OCI-LY1 (cell line): Measurements from ENCODE around the gene HPS3.

Experiments used
- H2AFZ ChIP-seq: fragments of 200-600 bp; sonication (generic), shearing (Covaris generic); 2 replicates; pipeline ENCODE4 v1.6.0; 2014; ENCODE audit warnings: antibody characterized with exemption, mild to moderate bottlenecking, low read length
- H3F3A ChIP-seq: fragments of 200-600 bp; sonication (generic), shearing (Covaris generic); 2 replicates; pipeline ENCODE4 v1.6.0; 2014; ENCODE audit warnings: mild to moderate bottlenecking, antibody characterized with exemption, low read length, moderate library complexity; ENCODE audit not compliant: insufficient read depth
- H3K27ac ChIP-seq: fragments of 200-600 bp; sonication (generic); 2 replicates; pipeline ENCODE4 v1.5.1; 2014; ENCODE audit warnings: low read length, mixed run types, mild to moderate bottlenecking, low read depth; ENCODE audit not compliant: poor library complexity, severe bottlenecking
- H3K27me3 ChIP-seq: fragments of 200-600 bp; sonication (generic); 2 replicates; pipeline ENCODE4 v1.6.0; 2014; ENCODE audit warnings: antibody characterized with exemption, mild to moderate bottlenecking, low read length, moderate library complexity; ENCODE audit not compliant: insufficient read depth
- H3K36me3 ChIP-seq: fragments of 200-600 bp; sonication (generic); 2 replicates; pipeline ENCODE4 v1.6.1; 2014; ENCODE audit warnings: mild to moderate bottlenecking, antibody characterized with exemption, low read length, moderate library complexity, mixed read lengths; ENCODE audit not compliant: insufficient read depth
- H3K4me1 ChIP-seq: fragments of 200-600 bp; sonication (generic); 2 replicates; pipeline ENCODE4 v1.5.1; 2014; ENCODE audit warnings: mild to moderate bottlenecking, low read length, moderate library complexity; ENCODE audit not compliant: insufficient read depth, severe bottlenecking
- H3K4me2 ChIP-seq: fragments of 200-600 bp; sonication (generic), shearing (Covaris generic); 2 replicates; pipeline ENCODE4 v1.6.1; 2014; ENCODE audit warnings: low read length
- H3K4me3 ChIP-seq: fragments of 200-600 bp; sonication (generic); 2 replicates; pipeline ENCODE4 v1.5.1; 2014; ENCODE audit warnings: low read length, low read depth, mild to moderate bottlenecking, mixed read lengths; ENCODE audit not compliant: poor library complexity, severe bottlenecking
- H3K79me2 ChIP-seq: fragments of 200-600 bp; shearing (Covaris generic); 2 replicates; pipeline ENCODE4 v1.6.1; 2016; ENCODE audit warnings: mixed run types, low read length, mixed read lengths; ENCODE audit not compliant: insufficient read depth
- H3K9ac ChIP-seq: fragments of 200-600 bp; sonication (generic), shearing (Covaris generic); 2 replicates; pipeline ENCODE4 v1.6.1; 2014; ENCODE audit warnings: mild to moderate bottlenecking, low read length, mixed read lengths
- H3K9me2 ChIP-seq: fragments of 200-600 bp; sonication (generic), shearing (Covaris generic); 2 replicates; pipeline ENCODE4 v1.6.1; 2014; ENCODE audit warnings: low read depth, mild to moderate bottlenecking, low read length, mixed read lengths
- H3K9me3 ChIP-seq: fragments of 200-600 bp; shearing (Covaris generic); 2 replicates; pipeline ENCODE4 v1.6.1; 2014; ENCODE audit warnings: low read length, mixed read lengths
- H4K20me1 ChIP-seq: fragments of 200-600 bp; sonication (generic), shearing (Covaris generic); 2 replicates; pipeline ENCODE4 v1.6.0; 2016; ENCODE audit warnings: mild to moderate bottlenecking, low read length; ENCODE audit not compliant: insufficient read depth
- CTCF ChIP-seq: fragments of 200-600 bp; sonication (generic), shearing (Covaris generic); IDR thresholded peaks from 2 replicates; pipeline ENCODE4 v1.5.1; 2017; ENCODE audit warnings: mild to moderate bottlenecking, antibody characterized with exemption, low read length, moderate library complexity, mixed read lengths
- EZH2 ChIP-seq: fragments of 200-600 bp; sonication (generic), shearing (Covaris generic); IDR thresholded peaks from 2 replicates; pipeline ENCODE4 v1.8.0; 2017; ENCODE audit warnings: borderline replicate concordance, mixed run types, mild to moderate bottlenecking, antibody characterized with exemption, low read length, moderate library complexity, mixed read lengths

HPS3 gene

GRCh38 chr3:149209431-149209830, 80.0 kb downstream of the HPS3 start:
- H3K9me2 ChIP-seq: no peaks in the 10 kb centered on the region
- TF ChIP-seq CTCF: no peak
- no peak for TF ChIP-seq EZH2
- H3K36me3 ChIP-seq: no peaks in the 10 kb centered on the region
- no peaks in the 10 kb centered on the region for H4K20me1 ChIP-seq
- H3K4me2 ChIP-seq: no peak overlapping the region
- no peak overlapping the region for H3K9ac ChIP-seq
- no peaks in the 10 kb centered on the region for H3K27me3 ChIP-seq
- H3K4me3 ChIP-seq: no peak overlapping the region
- no peaks in the 10 kb centered on the region for H3F3A ChIP-seq
- no peaks in the 10 kb centered on the region for H3K4me1 ChIP-seq
- H3K27ac ChIP-seq: no peak overlapping the region
- H3K79me2 ChIP-seq: no peaks in the 10 kb centered on the region
- H2AFZ ChIP-seq: no peak overlapping the region
- H3K9me3 ChIP-seq: no peaks in the 10 kb centered on the region

GRCh38 chr3:149212386-149212785, 82.9 kb downstream of the HPS3 start:
- Histone ChIP-seq H3K79me2 (no peaks in the 10 kb centered on the region), H3F3A (no peaks in the 10 kb centered on the region), H3K4me2 (no peak overlapping the region), H3K27ac (no peak overlapping the region), H3K9me2 (no peaks in the 10 kb centered on the region), H3K9ac (no peak overlapping the region), H4K20me1 (no peaks in the 10 kb centered on the region), H3K27me3 (no peaks in the 10 kb centered on the region), H3K9me3 (no peaks in the 10 kb centered on the region), H3K36me3 (no peaks in the 10 kb centered on the region), H3K4me3 (no peak overlapping the region), H2AFZ (no peak overlapping the region), H3K4me1 (no peaks in the 10 kb centered on the region)
- TF ChIP-seq EZH2: no peak
- TF ChIP-seq CTCF: no peak

- Histone ChIP-seq H3K27ac (no peak overlapping the region), H3K4me3 (no peak overlapping the region), H4K20me1 (no peaks in the 10 kb centered on the region), H3K4me2 (no peak overlapping the region), H2AFZ (no peak overlapping the region), H3K9me3 (no peaks in the 10 kb centered on the region), H3K9me2 (no peaks in the 10 kb centered on the region), H3K9ac (no peak overlapping the region), H3K36me3 (no peaks in the 10 kb centered on the region), H3K4me1 (no peaks in the 10 kb centered on the region), H3K79me2 (no peaks in the 10 kb centered on the region), H3K27me3 (no peaks in the 10 kb centered on the region), H3F3A (no peaks in the 10 kb centered on the region)
- TF ChIP-seq EZH2 (no peak), CTCF (no peak)
Observed at GRCh38 chr3:149214702-149215101, 85.3 kb downstream of the HPS3 start.
